HG03558 (cell line): ENCODE results near the gene CDC20.

Experiments used
- ATAC-seq: cut with Tn5 transposase; IDR thresholded peaks from one replicate; pipeline ENCODE4 v1.9.1; 2021; ENCODE audit warnings: moderate number of reproducible peaks; ENCODE audit not compliant: unreplicated experiment; ENCODE audit errors: extremely low read depth

Gene CDC20

GRCh38 chr1:43358746-43359693 lies at the start of gene CDC20:
Gene CDC20 (plus strand): TSS chr1:43358981. CDS start chr1:43359216, 235 bp downstream.
- peak; percentile 83 for ATAC-seq

- no peak for ATAC-seq
Measured at GRCh38 chr1:43309405-43310025, 49.3 kb upstream of the CDC20 start.

- ATAC-seq = no peak
Measured at GRCh38 chr1:43311521-43311920, 47.3 kb upstream of the CDC20 start.

GRCh38 chr1:43312212-43312623 lies 46.6 kb upstream of the CDC20 start:
- no peak for ATAC-seq

GRCh38 chr1:43312663-43313515 lies 45.9 kb upstream of the CDC20 start:
- no peak for ATAC-seq

GRCh38 chr1:43313771-43314170 lies 45.0 kb upstream of the CDC20 start:
- no peak for ATAC-seq

GRCh38 chr1:43314233-43314632 lies 44.5 kb upstream of the CDC20 start:
- ATAC-seq = no peak

- ATAC-seq = no peak
Measured at GRCh38 chr1:43315481-43315880, 43.3 kb upstream of the CDC20 start.

GRCh38 chr1:43315963-43316737 lies 42.6 kb upstream of the CDC20 start:
- no peak for ATAC-seq

- ATAC-seq = no peak
Measured at GRCh38 chr1:43316738-43317520, 41.9 kb upstream of the CDC20 start.

- ATAC-seq = no peak
Measured at GRCh38 chr1:43317817-43318471, 40.8 kb upstream of the CDC20 start.

- ATAC-seq = no peak
Measured at GRCh38 chr1:43318831-43319230, 40.0 kb upstream of the CDC20 start.

- no peak for ATAC-seq
Measured at GRCh38 chr1:43319288-43319687, 39.5 kb upstream of the CDC20 start.

GRCh38 chr1:43319766-43320165 lies 39.0 kb upstream of the CDC20 start:
- no peak for ATAC-seq

- no peak for ATAC-seq
Measured at GRCh38 chr1:43321331-43321891, 37.4 kb upstream of the CDC20 start.

- ATAC-seq = no peak
Measured at GRCh38 chr1:43322506-43322905, 36.3 kb upstream of the CDC20 start.

GRCh38 chr1:43324810-43325209 lies 34.0 kb upstream of the CDC20 start:
- ATAC-seq = no peak

- no peak for ATAC-seq
Measured at GRCh38 chr1:43325381-43325780, 33.4 kb upstream of the CDC20 start.
